Keratinocyte (primary cell): ENCODE data around the gene FRAS1. TPM values are rescaled to one million over a fixed set of nuclear protein-coding genes. Genes with fewer than 3 reads are reported as not detected.

Experiments used
- DNase-seq: peaks from one replicate; pipeline ENCODE4 v3.0.0-alpha.2; 2011; ENCODE audit warnings: low read depth, missing footprints, low spot score
- FAIRE-seq: peaks from 2 replicates; lab custom pipeline; 2011; peaks lifted over from hg19 to GRCh38; lab: Jason Lieb, UNC
- H2AFZ ChIP-seq: 2 replicates; pipeline ENCODE4 v1.6.0; 2012; ENCODE audit warnings: low read length, control low read depth, inconsistent platforms; ENCODE audit not compliant: control insufficient read depth
- H3K27ac ChIP-seq: 2 replicates; pipeline ENCODE4 v1.5.1; 2011; ENCODE audit warnings: low read length; ENCODE audit not compliant: control insufficient read depth, insufficient read depth
- H3K27me3 ChIP-seq: 3 replicates; pipeline ENCODE4 v1.6.0; 2011; ENCODE audit warnings: low read length; ENCODE audit not compliant: control insufficient read depth, insufficient read depth; ENCODE audit errors: extremely low read depth
- H3K36me3 ChIP-seq, 2 experiments: 2 replicates in 1 of 2; 3 replicates in 1 of 2; pipeline ENCODE4 v1.5.1; 2011; ENCODE audit warnings: low read length in 2 of 2, mild to moderate bottlenecking in 1 of 2; ENCODE audit not compliant: control insufficient read depth in 2 of 2, insufficient read depth in 2 of 2; ENCODE audit errors: extremely low read depth in 1 of 2
- H3K4me1 ChIP-seq: 3 replicates; pipeline ENCODE4 v1.5.1; 2011; ENCODE audit warnings: low read length; ENCODE audit not compliant: control insufficient read depth, insufficient read depth; ENCODE audit errors: extremely low read depth
- H3K4me2 ChIP-seq: 3 replicates; pipeline ENCODE4 v1.6.0; 2011; ENCODE audit warnings: low read depth, low read length; ENCODE audit not compliant: control insufficient read depth, insufficient read depth; ENCODE audit errors: extremely low read depth
- H3K4me3 ChIP-seq, 3 experiments: fragments of 200-600 bp in 1 of 3; sonication (generic) in 1 of 3; 2 replicates in 2 of 3; 3 replicates in 1 of 3; pipeline ENCODE4 v1.5.1; 2011 to 2016; ENCODE audit warnings: low read length in 3 of 3, mild to moderate bottlenecking in 3 of 3, control low read depth in 2 of 3, inconsistent platforms in 1 of 3, low read depth in 1 of 3, mixed read lengths in 1 of 3, mixed run types in 1 of 3, moderate library complexity in 1 of 3; ENCODE audit not compliant: control insufficient read depth in 2 of 3, insufficient read depth in 2 of 3; ENCODE audit errors: extremely low read depth in 1 of 3
- H3K79me2 ChIP-seq: 2 replicates; pipeline ENCODE4 v1.6.0; 2012; ENCODE audit warnings: low read length; ENCODE audit not compliant: control insufficient read depth, insufficient read depth
- H3K9ac ChIP-seq: 3 replicates; pipeline ENCODE4 v1.6.0; 2011; ENCODE audit warnings: low read length; ENCODE audit not compliant: control insufficient read depth, insufficient read depth; ENCODE audit errors: extremely low read depth
- H3K9me1 ChIP-seq: 3 replicates; pipeline ENCODE4 v1.6.0; 2011; ENCODE audit warnings: low read length; ENCODE audit not compliant: control insufficient read depth, insufficient read depth; ENCODE audit errors: extremely low read depth
- H3K9me3 ChIP-seq: 2 replicates; pipeline ENCODE4 v1.5.1; 2012; ENCODE audit warnings: low read depth, low read length; ENCODE audit not compliant: control insufficient read depth
- H4K20me1 ChIP-seq: 3 replicates; pipeline ENCODE4 v1.6.0; 2011; ENCODE audit warnings: low read length; ENCODE audit not compliant: control insufficient read depth, insufficient read depth; ENCODE audit errors: extremely low read depth
- CTCF ChIP-seq, 3 experiments: IDR thresholded peaks in 1 of 3; conservative IDR thresholded peaks in 1 of 3; optimal IDR thresholded peaks in 1 of 3; 2 replicates in 2 of 3; 3 replicates in 1 of 3; pipeline versions ENCODE3 to v1.5.1; 2011; ENCODE audit warnings: low read length in 3 of 3, mild to moderate bottlenecking in 3 of 3, moderate library complexity in 2 of 3, control low read depth in 1 of 3, inconsistent platforms in 1 of 3; ENCODE audit not compliant: insufficient read depth in 2 of 3; ENCODE audit errors: extremely low read depth in 1 of 3
- EZH2 ChIP-seq: IDR thresholded peaks from one replicate; pipeline ENCODE4 v1.6.1; 2012; ENCODE audit warnings: inconsistent platforms, mild to moderate bottlenecking, low read length, moderate library complexity
- dilution Hi-C: fragments of 300-500 bp; cut with MboI; formaldehyde crosslinking; loops from one replicate; pipeline ENCODE4 v1.7.0; 2020; ENCODE audit warnings: low sequenced_read_pairs; ENCODE audit not compliant: extremely low pct_ligation_motif_present
- polyA plus RNA-seq, 5 experiments: library from polyadenylated mRNA; depleted of rRNA in 3 of 5; stranded (reverse) in 3 of 5; stranded (forward) in 1 of 5; unstranded in 1 of 5; fragments of >200 nt; gene quantifications; 1 replicate in 1 of 5; 2 replicates in 3 of 5; 3 replicates in 1 of 5; pipeline versions ENCODE4 v1.2.1 to v1.2.3, GENCODE V29; 2011 to 2012; ENCODE audit warnings: missing spikeins in 2 of 5, low read depth in 1 of 5, low replicate concordance in 1 of 5

The FRAS1 gene
- polyA plus RNA-seq, 1 donor (not counting 4 experiments of a cell fraction or from before 2014, with no cell fraction given), result 3.5 TPM

- Histone ChIP-seq H3K4me2 (no peak overlapping the region), H3K4me1 (no peaks in the 10 kb centered on the region), H4K20me1 (no peaks in the 10 kb centered on the region), H2AFZ (no peak overlapping the region), H3K9me3 (no peaks in the 10 kb centered on the region), H3K79me2 (no peaks in the 10 kb centered on the region), H3K27ac (no peak overlapping the region), H3K36me3 (no peaks in the 10 kb centered on the region), H3K9me1 (no peaks in the 10 kb centered on the region), H3K4me3 (no peak overlapping the region), H3K9ac (no peak overlapping the region), H3K27me3 (no peaks in the 10 kb centered on the region)
- FAIRE-seq (no peak), DNase-seq (no peak)
- dilution Hi-C loops, result no loop called here
- TF ChIP-seq CTCF (optimal IDR thresholded peaks at IDR 0.05 in 1 of 3, IDR thresholded peaks at IDR 0.05 in 1 of 3, conservative IDR thresholded peaks at IDR 0.05 in 1 of 3; ENCODE audit: extremely low read depth in 1 of 3, insufficient read depth in 2 of 3, low read length in 3 of 3) (no peak), EZH2 (no peak)
Observed at GRCh38 chr4:78014889-78015886, 41.9 kb upstream of the FRAS1 start.

GRCh38 chr4:78018271-78019049, 38.7 kb upstream of the FRAS1 start:
- H3K9ac ChIP-seq, result no peak overlapping the region
- H3K9me1 ChIP-seq, result no peaks in the 10 kb centered on the region
- no peak overlapping the region for H3K4me3 ChIP-seq
- no peaks in the 10 kb centered on the region for H3K36me3 ChIP-seq
- TF ChIP-seq CTCF (optimal IDR thresholded peaks at IDR 0.05 in 1 of 3, IDR thresholded peaks at IDR 0.05 in 1 of 3, conservative IDR thresholded peaks at IDR 0.05 in 1 of 3; ENCODE audit: extremely low read depth in 1 of 3, insufficient read depth in 2 of 3, low read length in 3 of 3) (no peak), EZH2 (no peak)
- H3K4me1 ChIP-seq, result no peaks in the 10 kb centered on the region
- no peak overlapping the region for H3K27ac ChIP-seq
- FAIRE-seq, result no peak
- no peaks in the 10 kb centered on the region for H4K20me1 ChIP-seq
- H3K4me2 ChIP-seq, result no peak overlapping the region
- H3K79me2 ChIP-seq, result no peaks in the 10 kb centered on the region
- no peak for DNase-seq
- no peaks in the 10 kb centered on the region for H3K9me3 ChIP-seq
- no peaks in the 10 kb centered on the region for H3K27me3 ChIP-seq
- H2AFZ ChIP-seq, result no peak overlapping the region
- dilution Hi-C loops, result no loop called here
